K562 (cell line): ENCODE measurements around the gene TREH. TPM values are rescaled to one million over a fixed set of nuclear protein-coding genes. Genes with fewer than 3 reads are reported as not detected.

Experiments
- ATAC-seq: fragments of 200-7000 bp; cut with Tn5 transposase; 3 replicates; pipeline ENCODE4 v1.9.1; 2020; ENCODE audit warnings: moderate library complexity
- BruUV-seq: library from RNA; stranded (reverse); fragments of 400-500 nt; replicated peaks from 2 replicates; lab custom pipeline; 2021; lab: Mats Ljungman, UMichigan
- CTCF ChIA-PET: fragments of 300-600 bp; formaldehyde crosslinking; extraction: SDS; loops from one replicate; lab custom pipeline; 2021; ENCODE audit warnings: low intra/inter-chr PET ratio; lab: Yijun Ruan, JAX
- POLR2A ChIA-PET: fragments of 300-600, 350-650 bp; sonication (Branson Sonifier 250); formaldehyde crosslinking; extraction: SDS; loops from one replicate; lab custom pipeline; 2021; ENCODE audit warnings: antibody characterized with exemption, inconsistent platforms; lab: Yijun Ruan, JAX
- DNase-seq, 4 experiments: peaks; one replicate each; pipeline versions ENCODE4 v3.0.0 to v3.0.0-alpha.2; 2011 to 2018; ENCODE audit warnings: low spot score in 3 of 4, mixed read lengths in 3 of 4; ENCODE audit errors: extremely low read depth in 1 of 4
- FAIRE-seq: peaks from 2 replicates; lab custom pipeline; 2011; peaks lifted over from hg19 to GRCh38; lab: Jason Lieb, UNC
- H2AFZ ChIP-seq: 2 replicates; pipeline ENCODE4 v1.6.0; 2011; ENCODE audit warnings: low read depth, low read length, control low read depth, inconsistent platforms
- H3K27ac ChIP-seq: fragments of 200-600 bp; 3 replicates; pipeline ENCODE4 v1.8.0; 2011; ENCODE audit warnings: low read depth, mild to moderate bottlenecking, control low read depth, inconsistent platforms, low read length, moderate library complexity, mixed read lengths; ENCODE audit errors: extremely low read depth
- H3K27me3 ChIP-seq, 2 experiments: fragments of 300-600 bp in 1 of 2; 2 replicates in 1 of 2; 3 replicates in 1 of 2; pipeline versions ENCODE4 v1.6.0 to v1.8.0; 2011; ENCODE audit warnings: inconsistent platforms in 2 of 2, low read length in 2 of 2, mild to moderate bottlenecking in 1 of 2, mixed read lengths in 1 of 2, moderate library complexity in 1 of 2; ENCODE audit not compliant: control insufficient read depth in 2 of 2, insufficient read depth in 2 of 2
- H3K36me3 ChIP-seq: fragments of 300-600 bp; 3 replicates; pipeline ENCODE4 v1.8.0; 2011; ENCODE audit warnings: mild to moderate bottlenecking, low read length, inconsistent platforms; ENCODE audit not compliant: control insufficient read depth, insufficient read depth
- H3K4me1 ChIP-seq, 2 experiments: fragments of 200-600 bp in 1 of 2; replicated peaks in 1 of 2; 2 replicates in 1 of 2; 3 replicates in 1 of 2; pipeline versions ENCODE4 v1.5.1 to v1.8.0; 2011; ENCODE audit warnings: inconsistent platforms in 2 of 2, low read length in 2 of 2, mild to moderate bottlenecking in 1 of 2, mixed read lengths in 1 of 2, moderate library complexity in 1 of 2; ENCODE audit not compliant: control insufficient read depth in 2 of 2, insufficient read depth in 2 of 2
- H3K4me2 ChIP-seq: 2 replicates; pipeline ENCODE4 v1.6.1; 2011; ENCODE audit warnings: low read length, control low read depth, inconsistent platforms, mixed read lengths; ENCODE audit not compliant: insufficient read depth
- H3K4me3 ChIP-seq: fragments of 200-600 bp; sonication (generic), shearing (Covaris generic); 2 replicates; pipeline ENCODE4 v1.5.1; 2016; ENCODE audit warnings: control low read depth, inconsistent platforms
- H3K79me2 ChIP-seq: fragments of 200-600 bp; 3 replicates; pipeline ENCODE4 v1.8.0; 2011; ENCODE audit warnings: low read length, inconsistent platforms; ENCODE audit not compliant: control insufficient read depth, insufficient read depth
- H3K9ac ChIP-seq, 2 experiments: 2 replicates each; pipeline versions ENCODE4 v1.6.0 to v1.6.1; 2011; ENCODE audit warnings: low read depth in 2 of 2, low read length in 2 of 2, control low read depth in 1 of 2, inconsistent platforms in 1 of 2, mild to moderate bottlenecking in 1 of 2, mixed read lengths in 1 of 2; ENCODE audit not compliant: insufficient read depth in 1 of 2
- H3K9me1 ChIP-seq: one replicate; pipeline ENCODE4 v1.6.0; 2011; ENCODE audit warnings: inconsistent platforms, mild to moderate bottlenecking, low read length, moderate library complexity; ENCODE audit not compliant: control insufficient read depth, insufficient read depth
- H3K9me3 ChIP-seq: replicated peaks from 2 replicates; pipeline ENCODE4 v1.5.1; 2011; ENCODE audit warnings: low read depth, low read length, inconsistent platforms; ENCODE audit not compliant: control insufficient read depth, insufficient read depth
- H4K20me1 ChIP-seq: replicated peaks from 2 replicates; pipeline ENCODE4 v1.6.1; 2011; ENCODE audit warnings: low read length, inconsistent platforms, mixed read lengths; ENCODE audit not compliant: control insufficient read depth, insufficient read depth
- ZC3H11A ChIP-seq: IDR thresholded peaks from 2 replicates; pipeline ENCODE4 v1.6.1; 2012; ENCODE audit warnings: low read depth, low read length, improper control_type of control experiment
- WGBS: fragments of 100-300 bp; shearing (Covaris generic); methylation state at CpG from one replicate; pipeline ENCODE4 v1.1.6; 2016; ENCODE audit warnings: low coverage, mixed read lengths; ENCODE audit not compliant: insufficient coverage; ENCODE audit errors: missing lambda C conversion rate; 5-methylcytosine and 5-hydroxymethylcytosine counted together
- in situ Hi-C: fragments of 300-500 bp; cut with MboI; formaldehyde crosslinking; loops from 4 replicates; pipeline ENCODE4 v1.15.0; 2018; ENCODE audit warnings: inconsistent platforms, mixed read lengths
- intact Hi-C: fragments of 100-400 bp; cut with micrococcal nuclease; formaldehyde crosslinking; loops from 2 replicates; pipeline ENCODE4 v1.14.2; 2022
- polyA plus RNA-seq, 8 experiments: library from polyadenylated mRNA; depleted of rRNA in 4 of 8; stranded (reverse) in 5 of 8; unstranded in 3 of 8; fragments of >200 nt; fragmentation: Nextera tagmentation in 2 of 8; fragmentation: Illumina TruSeq in 1 of 8; extraction: Ambion mirVana in 2 of 8; extraction: Trizol in 1 of 8; gene quantifications; 2 replicates each; pipeline versions ENCODE4 v1.2.1 to v1.2.3, GENCODE V29; 2011 to 2014; ENCODE audit warnings: inconsistent platforms in 1 of 8, missing spikeins in 1 of 8
- total RNA-seq, 7 experiments: library from RNA; depleted of rRNA in 6 of 7; stranded (reverse); fragments of >200 nt in 6 of 7; fragmentation: Illumina TruSeq in 2 of 7; extraction: Trizol in 2 of 7; gene quantifications; 2 replicates each; pipeline versions ENCODE4 v1.2.1 to v1.2.3, GENCODE V29; 2011 to 2021; ENCODE audit warnings: low replicate concordance in 1 of 7
- TF ChIP-seq, protein P1 (sequence below): fragments of 250-450 bp; sonication (Bioruptor Pico); IDR thresholded peaks from 2 replicates; pipeline ENCODE4 v1.8.0; 2021; ENCODE audit warnings: mild to moderate bottlenecking, moderate library complexity
- TF ChIP-seq, protein P2 (sequence below): IDR thresholded peaks from 2 replicates; pipeline ENCODE4 v1.6.1; 2011; ENCODE audit warnings: borderline replicate concordance, low read depth, mild to moderate bottlenecking, moderate library complexity, low read length; ENCODE audit not compliant: insufficient read depth, poor library complexity, severe bottlenecking

The TREH gene
- total and polyA plus RNA-seq, 9 of the 15 experiments (the other 6 are each of a cell fraction or from before 2014, with no cell fraction given): 0.09 to 0.20 (median 0.11) TPM; not detected in 6

DNA sequence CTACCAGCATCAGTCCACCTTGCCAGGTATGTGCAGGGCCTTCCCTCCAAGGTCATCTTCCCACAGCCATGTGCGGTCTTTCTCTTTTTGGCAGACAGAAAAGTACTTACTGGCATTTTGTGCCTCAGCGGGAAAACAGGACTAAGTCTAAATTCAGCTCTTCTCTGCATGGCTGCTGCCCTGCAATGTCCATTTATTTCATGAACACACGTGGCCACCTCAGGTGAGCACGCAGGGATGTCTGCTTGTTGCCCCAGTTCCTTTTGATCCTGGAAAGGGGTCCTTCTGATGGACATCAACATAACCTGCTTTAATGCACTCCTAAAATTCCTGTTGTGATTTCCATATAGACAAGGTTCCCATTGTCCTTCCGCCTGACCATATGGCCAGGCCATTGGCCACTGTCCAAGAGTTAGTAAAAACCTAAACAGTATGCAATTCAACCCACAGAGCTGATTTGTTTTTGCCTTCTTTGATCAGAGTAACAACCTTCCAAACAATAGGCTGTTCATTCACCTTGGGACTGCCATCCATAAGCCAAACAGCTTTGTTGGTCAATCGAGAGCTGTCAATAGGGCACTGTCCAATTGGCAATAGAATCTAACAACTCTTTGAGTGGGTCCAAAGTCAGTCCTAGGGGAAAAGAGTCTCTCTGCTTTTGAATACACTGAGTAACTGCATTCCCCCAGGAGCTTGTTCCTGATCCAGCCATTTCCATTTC, 5.9 kb downstream of the TREH start:
- DNase-seq: no peak
- Histone ChIP-seq H3K27me3 (peaks cover 0 to 4% of the 10 kb centered on the region in 2 experiments; a peak in 1 of 5 replicates), H3K4me2 (no peak overlapping the region), H4K20me1 (no peaks in the 10 kb centered on the region), H3K9ac (no peak overlapping the region), H3K36me3 (no peaks in the 10 kb centered on the region), H3K79me2 (no peaks in the 10 kb centered on the region), H3K27ac (no peak overlapping the region), H3K4me1 (no peaks in the 10 kb centered on the region), H3K9me3 (no peaks in the 10 kb centered on the region; the same call in 1 of the 2 replicates), H3K4me3 (no peak overlapping the region), H2AFZ (no peak overlapping the region), H3K9me1 (no peaks in the 10 kb centered on the region)
- intact Hi-C loops: loop anchor here (2.0 kb wide), 1 partner anchor 15 kb away; no protein-coding TSS in a partner anchor
- 12% methylated on average over 6 of the region's 6 CpGs for WGBS
- BruUV-seq: no TSS peak
- in situ Hi-C loops: no loop called here
- ChIA-PET CTCF (no interaction called here), POLR2A (interaction anchor here (0.5 to 0.9 kb wide), 3 partner anchors 14 to 268 kb away, joined by 3 read pairs; no protein-coding TSS in a partner anchor)
- FAIRE-seq: no peak
- ATAC-seq: no peak
- no peak for TF ChIP-seq ZC3H11A

DNA sequence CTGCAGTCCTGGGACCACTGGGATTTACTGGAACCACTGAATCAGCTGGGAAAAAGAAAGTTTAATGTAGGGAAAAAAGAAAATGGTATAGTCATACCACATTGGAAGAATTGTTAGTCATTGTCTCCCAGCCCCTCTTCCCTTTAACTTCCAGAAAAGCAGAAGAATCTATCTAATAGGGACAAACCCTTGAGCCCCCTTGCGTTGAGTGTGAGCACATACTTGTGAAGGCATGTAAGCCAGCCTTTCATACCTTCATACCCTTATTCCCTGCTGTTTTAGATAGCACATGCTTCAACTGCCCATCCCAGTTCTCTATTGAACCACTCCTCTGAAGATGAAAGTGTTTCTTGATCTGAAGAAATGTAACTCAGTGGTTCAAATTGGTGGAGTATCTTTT, 6.6 kb downstream of the TREH start:
- BruUV-seq: no TSS peak
- in situ Hi-C loops (no loop called here), intact Hi-C loops (loop anchor here (2.0 kb wide), 1 partner anchor 14 kb away; no protein-coding TSS in a partner anchor)
- no peaks in the 10 kb centered on the region; the same call in 1 of the 2 replicates for H3K9me3 ChIP-seq
- H3K4me3 ChIP-seq: no peak overlapping the region
- no peak overlapping the region for H2AFZ ChIP-seq
- DNase-seq: peak in 3 of 4 experiments; percentile 21 to 56 (median 34)
- no peak overlapping the region for H3K27ac ChIP-seq
- H3K4me1 ChIP-seq: no peaks in the 10 kb centered on the region
- no peaks in the 10 kb centered on the region for H3K9me1 ChIP-seq
- peak; percentile 81 for FAIRE-seq
- H3K4me2 ChIP-seq: no peak overlapping the region
- WGBS: 8% methylated on average over 1 of the region's 1 CpG
- no peaks in the 10 kb centered on the region for H4K20me1 ChIP-seq
- no peaks in the 10 kb centered on the region for H3K79me2 ChIP-seq
- H3K9ac ChIP-seq: no peak overlapping the region
- POLR2A ChIA-PET: interaction anchor here (0.5 to 0.9 kb wide), 3 partner anchors 15 to 268 kb away, joined by 3 read pairs; no protein-coding TSS in a partner anchor
- peak; percentile 92 for ATAC-seq
- H3K27me3 ChIP-seq: peaks cover 0 to 4% of the 10 kb centered on the region in 2 experiments; a peak in 1 of 5 replicates
- H3K36me3 ChIP-seq: no peaks in the 10 kb centered on the region
- CTCF ChIA-PET: interaction anchor here (0.6 kb wide), 2 partner anchors 14 to 259 kb away, joined by 3 read pairs; no protein-coding TSS in a partner anchor
- TF ChIP-seq, protein P1, sequence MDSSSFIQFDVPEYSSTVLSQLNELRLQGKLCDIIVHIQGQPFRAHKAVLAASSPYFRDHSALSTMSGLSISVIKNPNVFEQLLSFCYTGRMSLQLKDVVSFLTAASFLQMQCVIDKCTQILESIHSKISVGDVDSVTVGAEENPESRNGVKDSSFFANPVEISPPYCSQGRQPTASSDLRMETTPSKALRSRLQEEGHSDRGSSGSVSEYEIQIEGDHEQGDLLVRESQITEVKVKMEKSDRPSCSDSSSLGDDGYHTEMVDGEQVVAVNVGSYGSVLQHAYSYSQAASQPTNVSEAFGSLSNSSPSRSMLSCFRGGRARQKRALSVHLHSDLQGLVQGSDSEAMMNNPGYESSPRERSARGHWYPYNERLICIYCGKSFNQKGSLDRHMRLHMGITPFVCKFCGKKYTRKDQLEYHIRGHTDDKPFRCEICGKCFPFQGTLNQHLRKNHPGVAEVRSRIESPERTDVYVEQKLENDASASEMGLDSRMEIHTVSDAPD (CRISPR knock-in tag): no peak
- TF ChIP-seq, protein P2, sequence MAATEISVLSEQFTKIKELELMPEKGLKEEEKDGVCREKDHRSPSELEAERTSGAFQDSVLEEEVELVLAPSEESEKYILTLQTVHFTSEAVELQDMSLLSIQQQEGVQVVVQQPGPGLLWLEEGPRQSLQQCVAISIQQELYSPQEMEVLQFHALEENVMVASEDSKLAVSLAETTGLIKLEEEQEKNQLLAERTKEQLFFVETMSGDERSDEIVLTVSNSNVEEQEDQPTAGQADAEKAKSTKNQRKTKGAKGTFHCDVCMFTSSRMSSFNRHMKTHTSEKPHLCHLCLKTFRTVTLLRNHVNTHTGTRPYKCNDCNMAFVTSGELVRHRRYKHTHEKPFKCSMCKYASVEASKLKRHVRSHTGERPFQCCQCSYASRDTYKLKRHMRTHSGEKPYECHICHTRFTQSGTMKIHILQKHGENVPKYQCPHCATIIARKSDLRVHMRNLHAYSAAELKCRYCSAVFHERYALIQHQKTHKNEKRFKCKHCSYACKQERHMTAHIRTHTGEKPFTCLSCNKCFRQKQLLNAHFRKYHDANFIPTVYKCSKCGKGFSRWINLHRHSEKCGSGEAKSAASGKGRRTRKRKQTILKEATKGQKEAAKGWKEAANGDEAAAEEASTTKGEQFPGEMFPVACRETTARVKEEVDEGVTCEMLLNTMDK: peak; percentile 42
